ENCODE data around the gene PDGFD.

- TF ChIP-seq CTCF (IDR thresholded peaks at IDR 0.05) (no peak), POLR2A (IDR thresholded peaks at IDR 0.05) (no peak)
These were observed 191.9 kb downstream of the PDGFD start for GRCh38 chr11:103972013-103972412.
